ENCODE results near the gene PLXND1.

PLXND1 gene

DNA sequence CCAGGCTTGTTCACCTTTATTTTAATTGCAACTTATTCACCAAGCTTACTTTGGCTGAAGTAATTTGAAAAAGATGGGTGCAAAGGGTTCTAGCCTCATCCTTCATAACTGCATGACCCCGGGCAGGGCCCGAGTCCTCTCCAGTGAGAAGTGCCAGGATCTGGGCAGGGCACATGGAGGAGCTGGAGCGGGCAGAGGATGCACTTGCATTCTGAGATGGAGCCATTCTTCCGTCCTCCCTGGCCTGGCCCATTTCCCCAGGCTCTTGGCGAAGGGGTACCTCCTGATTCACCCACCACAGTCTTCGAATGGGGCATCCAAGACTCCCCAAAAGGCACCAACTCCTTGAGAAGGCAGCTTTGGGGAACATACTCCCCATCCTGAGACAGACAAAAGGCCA, 22.5 kb upstream of the PLXND1 start:
- no peak for DNase-seq

DNA sequence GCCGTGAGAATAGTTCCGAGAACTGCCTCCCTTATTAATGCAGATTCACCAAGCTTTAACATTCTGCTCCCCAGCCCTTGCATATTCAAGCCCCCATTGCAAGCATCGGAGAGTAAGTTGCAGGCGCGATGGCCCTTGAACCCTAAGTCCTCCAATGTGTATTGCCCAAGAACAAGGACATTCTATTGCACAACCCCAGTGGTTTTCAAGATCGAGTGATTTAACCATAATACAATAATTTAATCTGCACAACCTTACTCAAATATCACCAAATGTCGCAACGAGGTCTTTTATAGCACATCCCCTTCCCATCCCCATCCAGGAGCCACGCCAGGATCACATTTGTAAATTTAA, 21.7 kb upstream of the PLXND1 start:
- no peak for DNase-seq

DNA sequence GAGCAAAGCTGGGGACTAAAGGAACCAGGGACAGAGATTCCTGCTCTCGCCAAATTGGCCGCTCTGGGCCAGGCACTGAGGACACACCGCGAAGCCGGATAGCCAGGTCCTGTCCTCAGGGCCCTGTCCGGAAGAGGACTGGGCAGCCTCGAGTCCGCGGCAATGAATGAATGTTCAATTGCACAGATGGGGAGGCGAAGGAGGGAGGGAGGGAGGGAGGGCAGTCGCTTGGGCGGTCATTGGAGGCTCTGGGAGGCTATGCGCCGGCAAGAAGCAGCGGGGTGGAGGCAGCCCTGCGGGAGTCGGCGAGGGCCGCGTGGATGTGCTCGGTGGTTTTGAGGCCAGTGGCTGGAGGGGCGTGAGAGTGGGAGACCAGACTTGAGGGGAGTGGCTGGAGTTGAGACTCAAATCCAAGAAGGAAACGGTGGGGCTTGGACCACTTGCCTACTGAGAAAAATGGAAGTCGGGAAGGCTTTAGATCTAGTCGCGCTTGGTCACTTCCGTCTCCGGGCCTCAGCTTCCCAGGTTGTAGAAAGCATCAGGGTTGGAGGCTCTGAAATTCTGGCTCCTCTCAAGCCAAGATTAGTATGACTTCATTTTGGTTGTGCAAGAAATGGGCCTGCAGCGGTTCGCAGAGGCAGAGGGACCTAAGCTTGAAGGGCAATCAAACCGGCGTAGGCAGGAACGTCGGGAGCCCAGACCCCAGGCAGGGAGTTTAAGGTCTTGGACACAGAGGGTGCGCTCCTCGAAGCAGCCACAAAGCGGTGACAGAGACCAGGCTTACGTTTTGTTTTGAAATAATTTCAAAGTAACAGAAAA, 21.1 kb upstream of the PLXND1 start:
- peak in 52 of 56 donors; percentile 15 to 83 (median 60) for DNase-seq

DNA sequence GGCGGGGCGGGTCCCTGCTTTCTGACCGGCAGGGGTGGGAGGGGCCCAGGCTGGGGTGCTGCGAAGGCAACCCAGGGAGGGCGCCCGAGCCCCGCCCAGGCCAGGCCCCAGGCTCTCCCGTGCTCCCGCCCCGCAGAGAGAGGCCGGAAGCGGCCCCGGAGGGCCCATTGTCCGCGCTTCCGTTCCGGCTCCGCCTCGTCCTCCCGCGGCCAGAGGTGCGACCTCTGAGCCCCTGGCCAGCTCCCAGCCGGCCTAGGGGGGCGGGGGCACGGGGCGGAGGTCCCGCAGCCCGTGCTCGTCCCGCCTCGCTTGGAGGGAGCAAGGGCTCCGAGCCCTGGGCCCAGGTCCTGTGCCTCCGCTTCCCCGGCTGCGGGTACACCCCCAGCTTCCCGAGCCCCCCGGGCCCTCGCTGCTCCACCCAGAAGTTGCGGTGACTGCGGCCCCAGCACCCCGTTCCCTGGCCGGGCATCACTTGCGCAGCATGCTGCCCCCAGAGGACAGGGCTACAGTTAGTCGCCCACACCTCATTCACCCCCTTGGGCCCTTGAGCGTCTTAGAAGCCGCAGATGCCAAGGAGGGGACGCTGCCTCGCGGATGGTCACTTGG, 20.4 kb upstream of the PLXND1 start:
- DNase-seq: peak in 52 of 56 donors; percentile 15 to 91 (median 60)

DNA sequence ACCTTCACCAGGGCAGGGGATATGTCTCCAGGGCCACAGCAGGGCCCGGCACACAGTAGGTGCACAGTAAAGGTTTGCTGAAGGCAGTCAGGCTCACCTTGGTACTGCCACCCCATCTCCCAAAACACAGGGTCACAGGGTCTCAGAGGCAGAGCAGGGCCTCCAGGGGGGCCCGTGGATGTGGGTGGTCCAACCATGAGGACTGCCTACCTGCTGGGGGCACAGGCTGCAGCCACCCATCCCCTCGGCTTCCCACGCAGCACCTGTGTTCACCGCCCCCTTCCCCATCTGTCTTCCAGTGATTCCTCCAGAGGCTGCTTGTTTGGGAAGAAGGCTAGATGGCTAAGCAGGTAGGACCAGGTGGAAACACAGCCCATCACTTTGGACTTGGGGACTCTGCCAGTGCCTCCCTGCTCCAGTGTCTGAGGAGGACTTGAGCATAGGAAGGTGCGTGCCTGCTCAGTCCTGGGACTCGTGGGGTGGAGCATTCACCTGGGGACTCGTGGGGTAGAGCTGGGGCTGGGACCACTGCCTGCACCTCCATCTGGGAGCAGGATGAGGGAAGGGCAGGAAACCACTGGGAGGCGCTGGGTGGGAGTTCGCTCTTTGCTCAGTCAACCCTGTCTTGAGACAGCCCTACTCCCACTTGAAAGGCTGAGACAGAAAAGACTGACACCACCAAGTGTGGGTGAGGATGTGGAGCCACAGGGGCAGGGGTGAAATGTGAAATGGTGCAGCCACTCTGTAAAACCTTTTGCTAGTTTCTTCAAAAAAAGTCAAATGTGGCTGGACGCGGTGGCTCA, 18.8 kb upstream of the PLXND1 start:
- no peak for DNase-seq

DNA sequence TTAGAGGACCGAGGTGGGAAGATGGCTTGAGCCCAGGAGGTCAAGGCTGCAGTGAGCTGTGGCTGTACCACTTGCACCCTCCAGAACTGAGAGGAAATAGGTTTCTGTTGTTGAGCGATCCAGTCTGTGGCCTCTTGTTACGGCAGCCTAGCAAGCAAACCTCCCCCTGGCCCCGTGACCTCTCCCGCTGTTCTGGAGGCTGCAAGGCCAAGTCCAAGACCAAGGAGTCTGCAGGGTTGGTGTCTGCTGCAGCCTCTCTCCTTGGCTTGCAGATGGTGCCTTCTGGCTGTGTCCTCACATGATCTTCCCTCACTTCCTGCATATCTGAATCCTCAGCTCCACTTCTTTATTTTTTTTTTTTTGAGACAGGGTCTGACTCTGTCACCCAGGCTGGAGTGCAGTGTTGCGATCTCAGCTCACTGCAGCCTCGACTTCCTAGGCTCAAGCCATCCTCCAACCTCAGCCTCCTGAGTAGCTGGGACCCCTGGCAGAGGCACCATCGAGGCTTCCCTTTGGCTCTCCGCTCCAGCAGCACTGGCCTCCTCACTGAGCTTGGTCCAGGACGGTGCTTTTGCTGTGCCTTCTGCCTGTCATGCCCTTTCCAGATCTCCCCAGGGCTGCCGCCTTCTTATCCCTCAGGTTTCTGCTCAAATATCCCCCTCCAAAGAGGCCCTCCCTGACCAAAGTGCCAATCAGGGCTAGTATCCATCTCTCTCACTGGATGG, 18.0 kb upstream of the PLXND1 start:
- no peak for DNase-seq

DNA sequence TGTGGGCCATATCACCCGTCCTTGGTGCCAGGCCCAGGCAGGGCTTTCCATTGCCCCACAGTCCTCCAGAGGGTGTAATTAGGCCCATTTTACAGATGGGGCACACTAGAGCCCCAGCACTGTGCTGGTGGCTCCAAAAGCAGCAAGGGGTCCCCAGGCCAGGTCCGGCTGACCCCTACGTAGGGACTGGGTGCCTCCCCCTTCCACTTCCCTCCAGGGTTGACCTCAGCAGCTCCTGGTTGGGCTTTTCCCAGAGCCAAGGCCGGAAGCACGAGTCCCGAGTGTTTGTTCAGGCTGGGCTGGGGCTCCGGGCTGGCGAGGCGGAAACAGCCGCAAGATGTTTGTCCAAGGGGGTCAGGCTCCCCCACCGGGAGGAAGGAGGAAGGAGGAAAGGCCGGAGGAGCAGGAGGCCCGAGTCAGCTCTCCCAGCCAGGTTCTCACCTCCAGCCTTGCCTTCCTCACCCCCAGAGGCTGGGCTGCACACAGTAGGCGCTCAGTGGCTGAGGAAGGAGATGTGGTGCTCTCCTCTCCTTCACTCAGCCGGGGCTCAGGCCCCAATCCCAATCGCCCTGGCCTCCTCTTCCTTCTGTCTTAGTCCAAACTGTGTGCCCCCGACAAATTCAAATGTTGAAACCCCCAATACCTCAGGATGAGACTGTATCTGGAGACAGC, 17.1 kb upstream of the PLXND1 start:
- no peak for DNase-seq

DNA sequence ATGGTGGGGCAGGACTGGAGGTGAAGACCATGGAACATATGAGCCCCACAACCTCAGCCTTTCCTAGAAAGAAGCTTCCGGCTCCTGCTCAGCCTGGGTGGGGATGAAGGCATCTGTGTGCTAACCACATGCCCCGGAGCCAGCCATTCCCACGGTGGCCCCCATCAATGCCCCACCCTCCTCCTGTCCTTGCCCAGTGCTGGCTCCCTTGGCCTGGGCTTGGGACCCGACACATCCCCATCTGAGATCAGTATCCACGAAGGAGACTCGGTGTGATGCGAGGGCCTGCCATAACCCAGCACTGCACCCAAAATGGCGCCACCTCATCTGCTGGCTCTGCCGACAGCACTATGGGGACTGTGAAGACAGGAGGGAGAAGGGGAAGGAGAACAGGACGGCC, 16.5 kb upstream of the PLXND1 start:
- no peak for DNase-seq

DNA sequence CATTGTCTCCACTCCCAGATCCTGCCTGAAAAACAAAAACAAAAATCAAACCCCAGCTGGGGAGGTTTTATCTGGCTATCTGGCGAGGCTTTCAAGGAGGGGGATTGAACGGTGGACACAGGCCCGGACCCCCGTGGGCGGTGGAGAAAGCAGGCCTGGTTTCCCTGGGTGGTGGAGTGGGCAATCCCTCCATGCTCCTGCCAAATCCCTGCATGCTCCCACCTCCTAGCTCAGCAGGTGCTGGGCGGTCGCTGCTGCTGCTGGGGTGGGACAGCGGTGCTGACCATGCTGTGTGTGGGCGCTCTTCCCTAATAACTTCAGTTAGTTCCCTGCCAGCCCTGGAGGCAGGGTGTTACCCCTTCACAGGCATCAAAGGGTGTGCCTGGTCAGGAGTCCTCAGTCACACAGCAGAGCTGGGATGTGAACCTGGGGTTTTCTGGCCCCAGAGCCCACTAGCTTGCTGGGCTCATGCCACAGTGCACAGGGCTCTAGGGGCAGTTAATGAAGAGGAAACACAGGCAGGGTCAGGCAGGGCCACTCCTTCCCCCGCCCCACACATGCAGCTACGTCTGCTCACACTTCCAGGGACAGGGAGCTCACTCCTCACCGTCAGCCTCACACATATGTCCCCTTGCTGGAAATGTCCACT, 15.9 kb upstream of the PLXND1 start:
- no peak for DNase-seq

DNA sequence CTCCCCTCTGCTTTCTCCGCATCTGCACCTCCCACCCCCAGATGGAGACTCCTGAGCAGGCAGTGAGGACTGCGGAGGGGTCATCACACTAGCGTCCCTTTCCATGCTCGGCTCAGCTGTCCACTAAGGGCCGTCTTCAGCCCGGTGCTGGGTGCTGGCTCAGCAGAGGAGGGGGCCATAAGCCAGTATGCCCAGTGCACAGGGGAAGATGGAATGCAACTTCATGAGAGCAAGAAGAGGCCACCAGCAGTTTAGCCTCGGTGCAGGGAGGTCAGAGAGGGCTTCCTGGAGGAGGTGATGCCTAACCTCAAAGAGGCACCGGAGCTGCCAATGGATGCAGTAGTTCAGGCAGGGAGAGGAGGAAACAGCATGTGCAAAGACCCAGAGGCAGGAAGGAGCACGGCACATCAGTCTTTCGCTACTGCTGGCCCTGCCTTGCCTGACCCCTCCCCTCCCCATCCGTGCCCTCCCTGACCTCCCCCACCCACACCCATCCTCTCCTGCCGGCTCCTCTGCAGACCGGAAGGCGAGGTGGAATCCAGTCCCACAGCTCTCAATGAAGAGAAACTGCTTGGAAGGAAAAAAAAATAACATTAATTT, 15.2 kb upstream of the PLXND1 start:
- DNase-seq: no peak

DNA sequence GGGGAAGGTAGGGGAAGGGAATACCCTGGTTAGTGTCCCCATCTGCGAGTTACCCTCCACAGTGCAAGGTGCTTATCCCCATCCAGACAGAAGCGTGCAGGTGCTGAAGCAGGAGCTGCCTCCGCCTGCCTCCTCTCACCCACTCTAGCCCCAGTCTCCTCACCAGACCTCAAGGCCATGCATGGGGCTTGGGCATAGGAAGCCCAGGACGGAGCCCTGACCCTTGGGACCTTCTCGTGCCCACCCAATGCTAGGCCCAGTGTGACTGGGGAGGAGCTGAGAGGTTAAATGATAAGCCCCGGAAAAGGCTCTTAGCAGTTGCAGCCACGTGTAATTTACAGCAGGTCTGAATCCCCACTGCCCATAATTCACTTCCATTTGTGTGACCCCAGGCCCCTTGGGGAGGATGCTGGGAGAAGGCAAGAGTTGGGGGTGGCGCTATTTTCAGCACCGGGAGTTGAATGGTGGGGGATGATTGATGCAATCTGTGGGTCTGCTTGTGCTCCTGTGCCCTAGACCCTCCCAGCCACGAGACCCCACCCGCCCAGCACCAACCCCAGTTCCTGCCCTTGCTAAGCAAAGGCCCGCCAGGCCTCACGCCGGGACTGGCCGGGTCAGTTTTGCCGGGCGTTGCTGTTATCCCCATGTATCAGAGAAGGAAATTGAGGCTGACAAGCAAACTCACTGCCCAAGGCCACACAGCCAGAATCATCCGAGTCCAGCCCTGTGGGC, 14.5 kb upstream of the PLXND1 start:
- no peak for DNase-seq

DNA sequence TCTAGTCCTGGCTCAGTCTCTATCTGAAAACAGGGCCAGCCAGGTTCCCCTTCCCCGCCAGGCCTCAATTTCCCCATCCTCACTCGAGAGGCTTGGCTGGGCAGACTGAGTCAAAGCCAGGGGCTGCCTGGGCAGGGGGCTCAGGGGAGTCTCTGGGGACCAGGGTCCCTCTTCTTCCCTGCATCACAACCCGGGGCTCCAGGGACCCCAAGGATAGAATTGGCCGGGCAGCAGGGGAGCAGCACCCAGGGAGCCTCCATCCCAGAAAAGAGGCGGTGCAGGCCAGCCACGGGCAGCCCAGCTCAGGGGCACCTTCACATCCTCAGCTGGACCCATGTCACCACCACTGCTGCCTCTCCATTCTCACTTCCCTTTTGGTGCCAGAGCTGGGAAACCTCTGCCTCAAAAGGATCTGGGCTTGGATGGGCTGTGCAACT, 13.3 kb upstream of the PLXND1 start:
- no peak for DNase-seq

DNA sequence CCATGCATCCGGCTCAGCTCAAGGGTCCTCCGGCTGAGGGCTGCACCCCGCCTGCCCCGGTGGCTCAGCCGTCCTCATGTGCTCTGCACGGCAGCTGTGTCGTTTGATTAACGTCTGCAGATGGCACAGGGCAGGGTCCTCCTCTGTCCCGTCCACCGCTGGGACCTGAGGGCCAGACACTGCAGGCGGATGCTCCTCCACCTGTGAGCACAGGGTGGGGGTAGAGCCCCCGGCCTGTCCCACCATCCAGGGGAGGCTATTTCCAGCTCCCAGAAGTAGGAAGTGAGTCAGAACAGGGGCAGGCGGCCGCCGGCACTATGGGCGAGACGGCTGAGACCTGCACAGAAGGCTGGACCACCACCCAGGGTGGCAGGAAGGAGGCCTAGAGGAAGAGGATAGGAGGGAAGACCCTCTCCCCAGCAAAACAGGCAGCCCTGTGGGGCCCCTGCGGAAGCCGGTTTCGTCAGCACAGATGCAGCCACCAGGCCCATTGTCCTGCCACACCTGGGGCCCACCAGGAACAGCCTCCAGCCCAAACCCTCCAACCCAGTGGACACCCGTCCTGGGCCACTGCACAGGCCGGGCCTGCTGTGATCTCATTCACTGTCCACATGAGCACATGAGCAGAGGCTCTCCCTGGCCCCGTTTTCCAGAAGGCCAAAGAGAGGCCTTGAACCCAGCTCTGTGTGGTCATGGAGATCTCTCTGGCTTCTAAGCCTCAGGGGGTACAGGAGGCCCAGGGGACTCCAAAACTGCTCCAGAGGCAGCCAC, 12.6 kb upstream of the PLXND1 start:
- DNase-seq: no peak

DNA sequence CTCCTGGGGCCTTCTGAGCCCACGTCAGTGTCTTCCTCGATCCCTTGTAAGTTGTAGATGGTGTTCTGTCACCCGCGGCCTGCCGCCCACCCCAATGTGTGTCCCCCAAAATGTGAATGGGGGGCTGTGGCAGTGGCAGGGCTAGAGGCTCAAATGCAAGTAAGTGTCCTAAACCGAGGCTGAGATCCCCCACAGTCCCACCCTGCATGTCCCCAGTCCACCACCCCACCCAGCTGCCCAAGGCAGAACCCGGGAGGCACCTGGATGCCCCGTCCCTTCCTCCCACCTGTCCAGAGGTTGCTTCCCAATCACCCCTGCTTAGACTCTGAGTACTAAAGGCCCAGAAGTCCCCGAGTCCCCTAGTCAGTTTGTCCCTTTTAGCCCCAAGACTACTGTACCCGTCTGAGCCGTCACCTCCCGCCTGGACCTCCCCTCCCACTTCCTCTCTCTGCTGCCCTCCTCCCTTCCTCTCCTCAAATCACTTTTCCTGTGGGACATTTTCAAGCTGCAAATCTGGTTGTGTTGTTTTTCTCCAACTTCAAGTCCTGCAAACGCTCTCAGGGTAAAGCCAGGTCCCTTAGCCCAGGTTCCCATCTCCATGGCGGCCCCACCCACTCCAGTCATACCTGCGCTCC, 11.8 kb upstream of the PLXND1 start:
- DNase-seq: no peak

DNA sequence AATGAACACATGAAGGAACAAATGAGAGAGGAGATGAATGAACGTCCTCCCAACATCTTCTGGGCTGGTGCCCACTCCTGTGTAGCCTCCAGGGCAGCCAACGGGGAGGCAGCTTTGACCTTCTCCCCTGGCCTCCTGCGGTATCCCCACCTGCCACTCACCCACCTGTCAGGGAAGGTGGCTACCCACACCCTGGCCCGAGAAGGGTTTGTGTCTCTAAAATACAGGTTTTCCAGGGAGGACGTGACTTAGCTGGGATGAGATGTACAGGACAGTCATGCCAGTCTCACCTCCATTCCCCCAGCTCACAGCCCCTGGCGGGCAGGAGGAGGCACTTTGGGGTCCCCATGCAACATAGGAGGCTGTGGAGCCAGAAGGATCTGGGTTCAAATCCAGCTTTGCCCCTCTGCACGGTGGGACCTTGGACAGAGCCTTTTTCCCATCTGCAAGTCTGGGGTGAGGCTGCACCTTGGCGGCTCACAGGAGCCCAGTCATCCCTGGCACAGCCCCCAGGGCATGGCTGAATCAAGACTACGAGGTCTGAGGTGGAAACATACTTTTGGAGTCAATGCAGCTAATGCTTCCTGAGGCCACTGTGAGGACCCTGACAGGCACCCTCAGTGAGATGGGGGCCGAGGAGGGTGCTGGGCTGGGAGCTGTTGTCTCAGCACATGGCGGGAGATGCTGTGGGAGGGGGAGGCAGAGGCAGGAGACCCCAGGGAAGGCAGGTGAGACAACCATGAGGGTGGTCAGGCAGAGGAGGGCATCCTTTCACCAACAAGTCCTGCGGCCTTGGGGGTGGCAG, 11.1 kb upstream of the PLXND1 start:
- DNase-seq: no peak

DNA sequence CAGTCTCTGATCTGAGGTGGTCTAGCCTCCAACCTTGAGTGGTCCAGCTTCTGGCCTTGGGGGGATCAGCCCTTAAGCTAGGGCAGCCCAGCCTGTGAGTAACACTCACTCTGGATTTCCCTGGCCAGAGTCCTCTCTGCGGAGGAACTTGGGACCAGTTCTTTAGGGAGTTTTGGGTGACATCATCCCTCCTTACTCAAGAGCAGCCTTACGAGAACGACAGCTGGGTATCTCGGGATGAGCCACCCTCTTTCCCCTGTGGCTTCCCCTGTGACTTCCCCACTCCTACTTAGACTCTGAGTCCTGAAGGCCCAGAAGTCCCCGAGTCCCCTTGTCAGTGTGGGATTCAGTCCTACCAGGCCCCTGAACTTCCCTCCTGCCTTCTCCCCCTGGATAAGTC, 10.2 kb upstream of the PLXND1 start:
- no peak for DNase-seq

DNA sequence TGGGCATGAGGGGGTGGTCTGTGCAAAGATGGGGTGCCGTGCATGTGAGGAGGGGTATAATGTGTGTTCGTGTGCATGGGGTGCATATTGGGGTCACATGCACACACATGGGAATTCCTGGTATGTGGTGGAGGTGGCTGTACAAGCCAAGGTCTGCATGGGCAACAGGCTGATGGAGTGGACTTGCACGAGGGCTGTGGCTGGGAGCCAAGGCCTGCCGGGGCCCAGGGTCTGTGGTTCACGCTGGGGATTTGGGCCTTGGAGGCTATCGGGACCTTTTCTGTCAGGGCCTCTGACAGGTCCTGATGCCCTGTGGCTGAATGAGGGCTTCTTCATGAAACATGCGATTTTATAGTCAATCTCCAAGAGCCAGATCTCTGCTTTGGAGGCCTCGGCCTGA, 9.8 kb upstream of the PLXND1 start:
- no peak for DNase-seq

Data from nucleus accumbens (tissue), 56 donors.